ENCODE measurements around the gene SUN1.
"Not testable (repeated sequence)": the region's sequence is repeated elsewhere in the genome, so short reads cannot be mapped to it uniquely, and the experiment has no call there.

Gene SUN1

GRCh38 chr7:846958-847650 lies 14.8 kb downstream of the SUN1 start:
- H3K9me3 Mint-ChIP-seq; H3K4me3 Mint-ChIP-seq; H3K27ac Mint-ChIP-seq; H3K4me1 Mint-ChIP-seq (ENCODE audit: low read depth); DNase-seq (ENCODE audit: low spot score); H3K27me3 Mint-ChIP-seq (ENCODE audit: low read depth): not testable (repeated sequence)
- H3K36me3 Mint-ChIP-seq (ENCODE audit: low read depth), result peaks cover 32% of the 10 kb centered on the region

DNA sequence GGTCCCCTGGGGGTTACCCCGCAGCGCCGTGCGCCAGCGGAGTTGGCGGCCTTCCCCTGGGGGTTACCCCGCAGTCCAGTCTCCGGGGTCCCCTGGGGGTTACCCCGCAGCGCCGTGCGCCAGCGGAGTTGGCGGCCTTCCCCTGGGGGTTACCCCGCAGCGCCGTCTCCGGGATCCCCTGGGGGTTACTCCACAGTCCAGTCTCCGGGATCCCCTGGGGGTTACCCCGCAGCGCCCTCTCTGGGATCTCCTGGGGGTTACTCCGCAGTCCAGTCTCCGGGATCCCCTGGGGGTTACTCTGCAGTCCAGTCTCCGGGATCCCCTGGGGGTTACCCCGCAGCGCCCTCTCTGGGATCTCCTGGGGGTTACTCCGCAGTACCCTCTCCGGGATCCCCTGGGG lies 15.5 kb downstream of the SUN1 start:
- not testable (repeated sequence) for H3K9me3 Mint-ChIP-seq; DNase-seq (ENCODE audit: low spot score); H3K27me3 Mint-ChIP-seq (ENCODE audit: low read depth); H3K27ac Mint-ChIP-seq; H3K4me3 Mint-ChIP-seq; H3K4me1 Mint-ChIP-seq (ENCODE audit: low read depth)
- H3K36me3 Mint-ChIP-seq (ENCODE audit: low read depth), result peaks cover 29% of the 10 kb centered on the region

DNA sequence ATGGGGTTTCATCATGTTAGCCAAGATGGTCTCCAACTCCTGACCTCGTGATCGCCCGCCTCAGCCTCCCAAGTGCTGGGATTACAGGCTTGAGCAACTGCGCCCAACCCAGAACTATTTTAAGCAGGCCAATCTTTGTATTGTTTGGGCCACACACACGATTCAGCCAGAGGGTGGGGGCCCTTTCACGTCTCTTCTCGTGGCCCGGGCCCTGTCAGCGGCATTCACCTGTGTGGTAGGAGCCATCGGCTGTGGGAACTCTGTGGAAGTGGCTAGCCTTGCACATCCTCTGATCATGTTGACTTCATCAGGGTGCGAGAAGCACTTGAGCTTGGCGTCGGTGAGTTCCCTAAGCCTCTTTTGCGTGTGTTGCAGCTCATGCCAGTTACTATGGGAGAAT lies 16.9 kb downstream of the SUN1 start:
- Mint-ChIP-seq H3K27ac (no peak overlapping the region), H3K9me3 (no peaks in the 10 kb centered on the region), H3K4me3 (no peak overlapping the region), H3K4me1 (ENCODE audit: low read depth) (no peaks in the 10 kb centered on the region), H3K27me3 (ENCODE audit: low read depth) (no peaks in the 10 kb centered on the region), H3K36me3 (ENCODE audit: low read depth) (peaks cover 24% of the 10 kb centered on the region)
- DNase-seq (ENCODE audit: low spot score), result no peak

GRCh38 chr7:849781-850180 lies 17.5 kb downstream of the SUN1 start:
- Mint-ChIP-seq H3K27me3 (ENCODE audit: low read depth) (no peaks in the 10 kb centered on the region), H3K36me3 (ENCODE audit: low read depth) (peaks cover 24% of the 10 kb centered on the region), H3K9me3 (no peaks in the 10 kb centered on the region), H3K4me1 (ENCODE audit: low read depth) (no peaks in the 10 kb centered on the region), H3K27ac (no peak overlapping the region), H3K4me3 (no peak overlapping the region)
- no peak for DNase-seq (ENCODE audit: low spot score)

- Mint-ChIP-seq H3K4me1 (ENCODE audit: low read depth) (no peaks in the 10 kb centered on the region), H3K27me3 (ENCODE audit: low read depth) (no peaks in the 10 kb centered on the region), H3K9me3 (no peaks in the 10 kb centered on the region), H3K27ac (no peak overlapping the region), H3K36me3 (ENCODE audit: low read depth) (peaks cover 23% of the 10 kb centered on the region), H3K4me3 (no peak overlapping the region)
- no peak for DNase-seq (ENCODE audit: low spot score)
Observed at GRCh38 chr7:851204-851603, 18.9 kb downstream of the SUN1 start.

DNA sequence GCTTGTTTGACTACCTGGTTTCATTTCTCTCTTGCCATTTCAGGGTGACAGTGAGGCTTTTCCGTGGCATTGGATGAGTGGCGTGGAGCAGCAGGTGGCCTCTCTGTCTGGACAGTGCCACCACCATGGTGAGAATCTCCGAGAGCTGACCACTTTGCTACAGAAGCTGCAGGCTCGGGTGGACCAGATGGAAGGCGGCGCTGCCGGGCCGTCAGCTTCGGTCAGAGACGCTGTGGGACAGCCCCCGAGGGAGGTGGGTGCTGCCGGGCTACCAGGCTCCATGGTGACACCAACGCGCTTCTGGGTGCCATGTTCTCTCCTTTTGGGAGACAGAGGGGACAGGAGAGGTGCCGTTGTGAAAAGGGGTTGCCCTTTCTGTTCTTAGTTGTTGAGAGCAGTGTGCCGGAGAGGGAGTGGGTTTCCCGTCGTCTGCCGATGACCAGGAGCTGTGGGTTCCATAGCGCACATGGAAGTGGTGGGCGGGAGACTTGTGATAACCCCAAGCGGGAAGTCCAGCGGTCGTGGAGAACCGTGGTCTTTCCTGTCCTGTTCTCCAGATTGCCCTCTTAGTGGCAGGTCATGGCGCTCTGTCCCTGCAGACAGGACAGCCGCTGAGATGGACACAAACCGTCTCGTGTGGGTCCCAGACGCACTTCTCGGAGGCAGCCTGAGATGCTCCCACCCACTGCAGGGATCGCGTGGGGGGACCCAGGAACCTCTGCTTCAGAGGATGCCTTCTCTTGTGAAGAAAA lies 21.3 kb downstream of the SUN1 start:
- no peak overlapping the region for H3K27ac Mint-ChIP-seq
- no peak overlapping the region for H3K4me3 Mint-ChIP-seq
- peaks cover 21% of the 10 kb centered on the region for H3K36me3 Mint-ChIP-seq (ENCODE audit: low read depth)
- no peaks in the 10 kb centered on the region for H3K4me1 Mint-ChIP-seq (ENCODE audit: low read depth)
- no peak for DNase-seq (ENCODE audit: low spot score)
- no peaks in the 10 kb centered on the region for H3K27me3 Mint-ChIP-seq (ENCODE audit: low read depth)
- H3K9me3 Mint-ChIP-seq, result no peaks in the 10 kb centered on the region

- H3K4me1 Mint-ChIP-seq (ENCODE audit: low read depth), result no peaks in the 10 kb centered on the region
- no peaks in the 10 kb centered on the region for H3K27me3 Mint-ChIP-seq (ENCODE audit: low read depth)
- H3K36me3 Mint-ChIP-seq (ENCODE audit: low read depth), result peaks cover 17% of the 10 kb centered on the region
Observed at GRCh38 chr7:854118-854775, 22.0 kb downstream of the SUN1 start.

GRCh38 chr7:855686-856369 lies 23.6 kb downstream of the SUN1 start:
- peaks cover 20% of the 10 kb centered on the region for H3K36me3 Mint-ChIP-seq (ENCODE audit: low read depth)
- H3K4me3 Mint-ChIP-seq, result no peak overlapping the region
- no peaks in the 10 kb centered on the region for H3K9me3 Mint-ChIP-seq
- no peaks in the 10 kb centered on the region for H3K4me1 Mint-ChIP-seq (ENCODE audit: low read depth)
- DNase-seq (ENCODE audit: low spot score), result no peak
- no peak overlapping the region for H3K27ac Mint-ChIP-seq
- H3K27me3 Mint-ChIP-seq (ENCODE audit: low read depth), result no peaks in the 10 kb centered on the region

More at GRCh38 chr7:854118-854775, 22.0 kb downstream of the SUN1 start:
- no peak overlapping the region for H3K4me3 Mint-ChIP-seq
- no peak for DNase-seq (ENCODE audit: low spot score)
- no peak overlapping the region for H3K27ac Mint-ChIP-seq
- H3K9me3 Mint-ChIP-seq, result no peaks in the 10 kb centered on the region

DNA sequence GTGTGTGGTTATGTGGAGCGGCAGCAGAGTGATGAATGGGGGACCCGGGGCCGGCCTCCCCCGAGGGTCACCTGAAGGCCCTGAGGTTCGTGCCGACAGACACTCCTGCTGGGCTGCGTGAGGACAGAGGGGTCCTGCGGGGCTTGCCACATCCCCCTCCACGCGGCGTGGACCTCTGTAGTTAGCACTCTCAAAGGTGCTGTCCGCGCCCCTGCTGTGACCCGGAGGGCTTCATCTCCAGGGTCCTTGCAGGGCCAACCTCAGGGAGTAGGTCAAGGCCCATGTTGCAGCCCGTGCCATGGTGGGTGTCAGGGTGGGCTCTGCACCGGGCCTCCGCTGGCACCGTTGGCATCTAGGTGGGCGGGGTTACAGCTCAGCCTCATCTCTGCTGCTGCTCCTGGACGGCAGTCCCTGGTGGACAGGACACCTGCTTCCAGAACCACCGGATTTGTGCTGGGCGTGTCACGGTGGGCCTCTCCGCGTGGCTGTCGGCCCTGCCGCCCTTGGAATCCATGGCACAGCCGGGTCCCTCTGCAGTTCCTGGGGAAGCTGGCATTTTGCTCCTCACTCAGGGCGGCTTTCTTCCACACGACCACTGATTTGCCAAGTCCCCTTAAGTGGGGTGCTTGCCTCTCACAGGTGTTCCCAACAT lies 24.3 kb downstream of the SUN1 start:
- Mint-ChIP-seq H3K4me1 (ENCODE audit: low read depth) (no peaks in the 10 kb centered on the region), H3K27me3 (ENCODE audit: low read depth) (no peaks in the 10 kb centered on the region), H3K4me3 (no peak overlapping the region), H3K9me3 (no peaks in the 10 kb centered on the region), H3K36me3 (ENCODE audit: low read depth) (peaks cover 22% of the 10 kb centered on the region), H3K27ac (no peak overlapping the region)
- DNase-seq (ENCODE audit: low spot score), result no peak

DNA sequence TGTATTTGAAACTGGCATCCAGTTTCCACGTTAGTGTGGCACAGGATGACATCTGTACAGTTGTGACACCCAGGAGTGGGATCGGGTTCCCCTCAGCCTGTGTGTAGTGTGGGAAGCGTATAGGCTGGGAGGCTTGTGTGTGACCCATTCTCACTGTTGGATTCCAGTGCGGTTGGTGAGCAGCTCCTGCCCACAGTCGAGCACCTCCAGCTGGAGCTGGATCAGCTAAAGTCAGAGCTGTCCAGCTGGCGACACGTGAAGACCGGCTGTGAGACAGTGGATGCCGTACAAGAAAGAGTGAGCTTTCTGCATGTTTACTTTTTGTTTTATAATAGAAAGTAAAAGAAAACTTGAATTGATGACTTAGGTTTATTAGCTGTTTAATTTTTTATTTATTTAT lies 25.4 kb downstream of the SUN1 start:
- no peak overlapping the region for H3K27ac Mint-ChIP-seq
- H3K4me1 Mint-ChIP-seq (ENCODE audit: low read depth), result no peaks in the 10 kb centered on the region
- H3K36me3 Mint-ChIP-seq (ENCODE audit: low read depth), result peaks cover 25% of the 10 kb centered on the region
- H3K27me3 Mint-ChIP-seq (ENCODE audit: low read depth), result no peaks in the 10 kb centered on the region
- H3K4me3 Mint-ChIP-seq, result no peak overlapping the region
- no peaks in the 10 kb centered on the region for H3K9me3 Mint-ChIP-seq
- DNase-seq (ENCODE audit: low spot score), result no peak

- peaks cover 31% of the 10 kb centered on the region for H3K36me3 Mint-ChIP-seq (ENCODE audit: low read depth)
- no peaks in the 10 kb centered on the region for H3K9me3 Mint-ChIP-seq
- no peak for DNase-seq (ENCODE audit: low spot score)
- no peak overlapping the region for H3K27ac Mint-ChIP-seq
- no peaks in the 10 kb centered on the region for H3K4me1 Mint-ChIP-seq (ENCODE audit: low read depth)
- no peak overlapping the region for H3K4me3 Mint-ChIP-seq
- no peaks in the 10 kb centered on the region for H3K27me3 Mint-ChIP-seq (ENCODE audit: low read depth)
Observed at GRCh38 chr7:859359-860030, 27.2 kb downstream of the SUN1 start.

GRCh38 chr7:860149-860548 lies 27.9 kb downstream of the SUN1 start:
- H3K4me1 Mint-ChIP-seq (ENCODE audit: low read depth), result no peaks in the 10 kb centered on the region
- H3K27ac Mint-ChIP-seq, result no peak overlapping the region
- no peak overlapping the region for H3K4me3 Mint-ChIP-seq
- DNase-seq (ENCODE audit: low spot score), result no peak
- H3K27me3 Mint-ChIP-seq (ENCODE audit: low read depth), result no peaks in the 10 kb centered on the region
- no peaks in the 10 kb centered on the region for H3K9me3 Mint-ChIP-seq
- H3K36me3 Mint-ChIP-seq (ENCODE audit: low read depth), result peaks cover 34% of the 10 kb centered on the region

DNA sequence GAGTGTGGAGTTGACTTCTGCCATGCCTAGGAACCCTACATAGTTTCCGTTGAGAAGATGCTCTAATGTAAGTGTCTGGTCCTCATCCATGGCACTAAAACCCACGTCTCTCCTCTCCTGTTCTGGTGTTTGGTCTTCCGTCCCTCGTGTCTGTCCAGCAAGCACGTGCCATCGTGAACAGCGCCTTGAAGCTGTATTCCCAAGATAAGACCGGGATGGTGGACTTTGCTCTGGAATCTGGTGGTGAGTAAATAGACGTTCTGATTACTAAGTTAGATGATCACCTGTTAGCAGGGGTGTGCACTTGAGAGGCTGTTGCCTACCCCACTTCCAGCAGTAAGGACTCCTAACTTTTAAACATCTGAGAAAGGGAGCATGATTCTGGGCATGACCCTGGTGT lies 28.9 kb downstream of the SUN1 start:
- H3K27me3 Mint-ChIP-seq (ENCODE audit: low read depth), result no peaks in the 10 kb centered on the region
- no peaks in the 10 kb centered on the region for H3K4me1 Mint-ChIP-seq (ENCODE audit: low read depth)
- H3K36me3 Mint-ChIP-seq (ENCODE audit: low read depth), result peaks cover 36% of the 10 kb centered on the region
- no peaks in the 10 kb centered on the region for H3K9me3 Mint-ChIP-seq
- no peak for DNase-seq (ENCODE audit: low spot score)
- no peak overlapping the region for H3K27ac Mint-ChIP-seq
- H3K4me3 Mint-ChIP-seq, result no peak overlapping the region

All from T-helper 2 cell treated with Interferon-gamma antibody and Interleukin-4, amounts not matched to agents 5 μg/mL and 100 μg/mL, for 36 hours (primary cell).